Measurements from ENCODE around the gene MYL3.

DNA sequence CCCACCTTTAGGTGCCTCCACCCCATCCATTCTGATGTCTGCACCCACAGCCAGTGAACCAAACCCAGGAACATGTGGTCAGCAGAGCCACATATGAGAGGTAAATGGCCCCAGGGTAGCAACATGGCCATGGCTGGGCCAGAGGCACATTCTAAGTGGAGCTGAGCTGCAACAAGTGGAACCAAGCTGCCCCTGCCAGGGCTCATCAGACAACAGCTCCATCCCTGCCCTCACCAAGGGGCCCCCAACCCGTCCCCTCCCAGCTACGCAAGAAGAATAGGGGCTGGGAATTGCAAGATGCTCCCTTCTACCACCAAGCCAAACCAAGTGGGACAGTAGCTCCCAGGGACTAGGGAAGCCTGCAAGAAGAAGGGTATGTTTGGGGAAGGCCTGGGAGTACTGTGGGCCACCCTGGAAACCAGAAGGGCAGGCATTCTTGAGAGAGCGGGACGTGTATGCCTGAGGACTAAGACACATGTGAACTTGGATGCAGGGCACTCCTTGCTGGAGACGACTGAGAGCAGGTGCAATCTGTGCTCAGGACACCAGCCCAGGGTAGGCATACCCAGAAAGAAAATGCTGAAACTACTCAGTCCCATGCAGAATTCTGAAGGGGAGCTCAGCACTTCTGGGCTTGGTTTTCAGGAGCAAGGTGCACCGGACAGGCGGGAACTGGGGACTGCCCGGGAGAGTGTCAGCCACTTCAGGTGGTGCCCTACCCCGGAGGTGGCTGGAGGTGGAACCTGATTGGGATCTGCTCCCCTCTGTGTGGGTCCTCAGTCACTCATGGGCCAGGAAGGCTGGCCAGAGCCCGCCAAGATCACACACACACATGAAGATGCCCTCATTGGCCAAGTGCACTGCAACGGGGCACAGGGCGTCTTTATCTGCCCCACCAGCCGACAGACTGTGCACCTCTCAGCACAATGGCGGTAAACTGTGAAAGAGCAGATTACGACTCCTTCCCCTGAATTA, 9.5 kb downstream of the MYL3 start:
- TF ChIP-seq, protein P1, sequence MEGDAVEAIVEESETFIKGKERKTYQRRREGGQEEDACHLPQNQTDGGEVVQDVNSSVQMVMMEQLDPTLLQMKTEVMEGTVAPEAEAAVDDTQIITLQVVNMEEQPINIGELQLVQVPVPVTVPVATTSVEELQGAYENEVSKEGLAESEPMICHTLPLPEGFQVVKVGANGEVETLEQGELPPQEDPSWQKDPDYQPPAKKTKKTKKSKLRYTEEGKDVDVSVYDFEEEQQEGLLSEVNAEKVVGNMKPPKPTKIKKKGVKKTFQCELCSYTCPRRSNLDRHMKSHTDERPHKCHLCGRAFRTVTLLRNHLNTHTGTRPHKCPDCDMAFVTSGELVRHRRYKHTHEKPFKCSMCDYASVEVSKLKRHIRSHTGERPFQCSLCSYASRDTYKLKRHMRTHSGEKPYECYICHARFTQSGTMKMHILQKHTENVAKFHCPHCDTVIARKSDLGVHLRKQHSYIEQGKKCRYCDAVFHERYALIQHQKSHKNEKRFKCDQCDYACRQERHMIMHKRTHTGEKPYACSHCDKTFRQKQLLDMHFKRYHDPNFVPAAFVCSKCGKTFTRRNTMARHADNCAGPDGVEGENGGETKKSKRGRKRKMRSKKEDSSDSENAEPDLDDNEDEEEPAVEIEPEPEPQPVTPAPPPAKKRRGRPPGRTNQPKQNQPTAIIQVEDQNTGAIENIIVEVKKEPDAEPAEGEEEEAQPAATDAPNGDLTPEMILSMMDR (IDR thresholded peaks at IDR 0.05; ENCODE audit: low read depth, low read length, poor library complexity, severe bottlenecking): no peak
- no peak for TF ChIP-seq EZH2phosphoT487 (IDR thresholded peaks at IDR 0.05; ENCODE audit: borderline replicate concordance, low read length)

Measured in DOHH2 (cell line).